ENCODE results near the gene SEC24A.

GRCh38 chr5:134708301-134708700, 59.7 kb downstream of the SEC24A start:
- no peak for TF ChIP-seq CTCF (conservative IDR thresholded peaks at IDR 0.05)
- TF ChIP-seq EZH2 (IDR thresholded peaks at IDR 0.05; ENCODE audit: low read depth) = no peak

Data from PC-9 (cell line).